Osteoblast (primary cell): ENCODE data around the gene RBM38. TPM values are rescaled to one million over a fixed set of nuclear protein-coding genes. Genes with fewer than 3 reads are reported as not detected.

Source experiments
- DNase-seq: peaks from one replicate; pipeline ENCODE4 v3.0.0; 2011; ENCODE audit warnings: low spot score, mixed read lengths; ENCODE audit not compliant: insufficient read length; ENCODE audit errors: missing footprints
- H2AFZ ChIP-seq: 2 replicates; pipeline ENCODE4 v1.6.0; 2011; ENCODE audit warnings: mild to moderate bottlenecking, low read length
- H3K27ac ChIP-seq: 2 replicates; pipeline ENCODE4 v1.5.1; 2011; ENCODE audit warnings: mild to moderate bottlenecking, low read depth, low read length, moderate library complexity
- H3K27me3 ChIP-seq: 2 replicates; pipeline ENCODE4 v1.6.0; 2012; ENCODE audit warnings: mild to moderate bottlenecking, control low read depth, inconsistent platforms, low read length, moderate library complexity; ENCODE audit not compliant: insufficient read depth
- H3K36me3 ChIP-seq: 2 replicates; pipeline ENCODE4 v1.5.1; 2011; ENCODE audit warnings: mild to moderate bottlenecking, low read length, control low read depth, moderate library complexity; ENCODE audit not compliant: insufficient read depth
- H3K4me1 ChIP-seq: 2 replicates; pipeline ENCODE4 v1.5.1; 2011; ENCODE audit warnings: mild to moderate bottlenecking, low read length, control low read depth, moderate library complexity; ENCODE audit not compliant: insufficient read depth
- H3K4me2 ChIP-seq: 2 replicates; pipeline ENCODE4 v1.6.0; 2011; ENCODE audit warnings: mild to moderate bottlenecking, low read length; ENCODE audit not compliant: insufficient read depth
- H3K4me3 ChIP-seq: fragments of 200-600 bp; sonication (generic); 3 replicates; pipeline ENCODE4 v1.5.1; 2012; ENCODE audit warnings: mild to moderate bottlenecking, low read length, inconsistent platforms; ENCODE audit not compliant: insufficient read depth
- H3K79me2 ChIP-seq: 2 replicates; pipeline ENCODE4 v1.6.0; 2012; ENCODE audit warnings: mild to moderate bottlenecking, low read length, control low read depth, inconsistent platforms; ENCODE audit not compliant: insufficient read depth
- H3K9me3 ChIP-seq: 2 replicates; pipeline ENCODE4 v1.5.1; 2011; ENCODE audit warnings: low read depth, low read length, control low read depth
- H4K20me1 ChIP-seq: 2 replicates; pipeline ENCODE4 v1.6.0; 2012; ENCODE audit warnings: mild to moderate bottlenecking, low read length, control low read depth; ENCODE audit not compliant: insufficient read depth
- total RNA-seq: library from RNA; depleted of rRNA; stranded (reverse); fragments of >200 nt; gene quantifications from 2 replicates; pipeline ENCODE4 v1.2.3, GENCODE V29; 2012
- TF ChIP-seq, protein P1 (sequence below): IDR thresholded peaks from 2 replicates; pipeline ENCODE4 v1.5.1; 2011; ENCODE audit warnings: mild to moderate bottlenecking, low read depth, low read length, moderate library complexity; ENCODE audit errors: extremely low read depth

Gene RBM38
- total RNA-seq, 1 donor = 2.9 TPM

DNA sequence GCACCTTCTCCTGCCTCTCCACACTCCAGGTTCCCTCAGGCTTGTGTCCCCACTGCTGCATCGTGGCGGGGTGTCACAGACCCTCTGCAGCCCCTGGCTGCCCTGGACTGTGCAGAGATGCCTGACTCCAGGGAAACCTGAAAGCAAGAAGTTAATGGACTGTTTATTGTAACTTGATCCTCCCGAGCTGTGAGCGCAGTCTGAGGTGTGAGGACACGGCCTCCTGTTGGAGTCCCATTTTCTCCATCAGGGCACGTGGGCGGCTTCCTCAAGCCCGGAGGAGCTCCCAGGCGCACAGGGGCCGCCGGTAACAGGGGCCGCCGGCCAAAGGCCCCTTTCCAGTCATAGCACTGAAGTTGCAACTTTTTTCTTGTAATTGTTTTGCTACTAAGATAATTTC lies 16.9 kb downstream of the RBM38 start:
- H3K27ac ChIP-seq = no peak overlapping the region
- H3K4me3 ChIP-seq = no peak overlapping the region
- no peaks in the 10 kb centered on the region for H3K36me3 ChIP-seq
- TF ChIP-seq, protein P1, sequence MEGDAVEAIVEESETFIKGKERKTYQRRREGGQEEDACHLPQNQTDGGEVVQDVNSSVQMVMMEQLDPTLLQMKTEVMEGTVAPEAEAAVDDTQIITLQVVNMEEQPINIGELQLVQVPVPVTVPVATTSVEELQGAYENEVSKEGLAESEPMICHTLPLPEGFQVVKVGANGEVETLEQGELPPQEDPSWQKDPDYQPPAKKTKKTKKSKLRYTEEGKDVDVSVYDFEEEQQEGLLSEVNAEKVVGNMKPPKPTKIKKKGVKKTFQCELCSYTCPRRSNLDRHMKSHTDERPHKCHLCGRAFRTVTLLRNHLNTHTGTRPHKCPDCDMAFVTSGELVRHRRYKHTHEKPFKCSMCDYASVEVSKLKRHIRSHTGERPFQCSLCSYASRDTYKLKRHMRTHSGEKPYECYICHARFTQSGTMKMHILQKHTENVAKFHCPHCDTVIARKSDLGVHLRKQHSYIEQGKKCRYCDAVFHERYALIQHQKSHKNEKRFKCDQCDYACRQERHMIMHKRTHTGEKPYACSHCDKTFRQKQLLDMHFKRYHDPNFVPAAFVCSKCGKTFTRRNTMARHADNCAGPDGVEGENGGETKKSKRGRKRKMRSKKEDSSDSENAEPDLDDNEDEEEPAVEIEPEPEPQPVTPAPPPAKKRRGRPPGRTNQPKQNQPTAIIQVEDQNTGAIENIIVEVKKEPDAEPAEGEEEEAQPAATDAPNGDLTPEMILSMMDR = no peak
- no peaks in the 10 kb centered on the region for H3K27me3 ChIP-seq
- no peaks in the 10 kb centered on the region for H3K9me3 ChIP-seq
- H4K20me1 ChIP-seq = no peaks in the 10 kb centered on the region
- no peak overlapping the region for H2AFZ ChIP-seq
- no peak for DNase-seq
- no peaks in the 10 kb centered on the region for H3K4me1 ChIP-seq
- H3K4me2 ChIP-seq = no peak overlapping the region
- no peaks in the 10 kb centered on the region for H3K79me2 ChIP-seq

DNA sequence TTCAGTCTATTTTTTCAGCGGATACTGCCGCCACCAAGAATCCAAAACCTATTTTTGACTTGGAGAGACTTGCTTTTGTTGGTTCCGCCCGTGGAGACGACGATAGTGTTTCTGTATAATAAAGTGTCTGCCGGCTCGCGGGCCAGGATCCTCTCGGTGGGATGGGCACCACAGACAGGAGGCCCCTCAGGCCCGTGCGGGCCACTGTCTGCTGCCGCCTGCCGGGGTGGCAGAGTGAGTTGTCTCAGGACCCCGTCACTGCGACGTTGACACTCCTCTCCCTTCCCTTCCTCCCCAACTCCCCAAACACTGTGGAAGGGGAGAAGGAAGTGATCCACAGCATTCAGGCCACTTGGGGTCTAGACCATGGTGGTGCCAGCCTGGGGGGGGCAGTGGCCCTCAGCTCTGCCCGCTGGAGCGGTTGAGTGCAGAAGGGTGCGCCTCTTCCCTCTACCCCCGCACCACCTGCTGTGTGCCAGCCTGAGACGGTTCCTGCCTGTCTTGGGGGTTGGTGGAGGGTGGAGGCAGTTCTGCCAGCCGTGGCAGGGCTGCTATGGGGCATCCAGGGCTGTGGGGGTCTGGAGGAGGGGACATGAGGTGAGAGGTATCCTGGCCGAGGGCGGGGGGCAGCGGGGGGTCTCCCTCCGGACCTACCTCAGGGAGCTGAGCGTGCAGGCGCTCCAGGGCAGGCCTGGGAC lies 17.5 kb downstream of the RBM38 start:
- no peak for DNase-seq
- no peak overlapping the region for H3K4me3 ChIP-seq
- TF ChIP-seq, protein P1 = no peak
- H3K36me3 ChIP-seq = no peaks in the 10 kb centered on the region
- H3K4me2 ChIP-seq = no peak overlapping the region
- H3K27ac ChIP-seq = no peak overlapping the region
- H3K27me3 ChIP-seq = no peaks in the 10 kb centered on the region
- no peaks in the 10 kb centered on the region for H3K79me2 ChIP-seq
- no peaks in the 10 kb centered on the region for H3K9me3 ChIP-seq
- no peak overlapping the region for H2AFZ ChIP-seq
- no peaks in the 10 kb centered on the region for H4K20me1 ChIP-seq
- no peaks in the 10 kb centered on the region for H3K4me1 ChIP-seq

DNA sequence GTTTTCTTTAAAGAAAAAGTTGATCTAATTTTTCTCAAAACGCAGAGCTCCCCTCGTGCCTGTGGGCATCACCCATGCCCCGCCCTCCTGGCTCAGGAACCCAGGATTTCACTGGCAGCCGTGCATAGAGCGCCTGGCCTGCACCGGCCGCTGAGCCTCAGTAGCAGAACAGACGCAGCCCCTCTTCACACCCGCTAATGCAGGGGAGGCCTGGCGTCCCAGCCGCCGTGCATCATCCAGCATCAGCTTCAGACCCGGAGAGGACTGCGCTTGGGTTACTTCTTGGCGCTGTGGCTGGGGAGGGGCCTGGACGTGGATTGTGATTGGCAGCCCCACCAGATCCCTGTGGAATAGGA lies 18.1 kb downstream of the RBM38 start:
- TF ChIP-seq, protein P1 = no peak
- no peak overlapping the region for H3K4me2 ChIP-seq
- H3K27ac ChIP-seq = no peak overlapping the region
- H3K36me3 ChIP-seq = no peaks in the 10 kb centered on the region
- no peaks in the 10 kb centered on the region for H3K9me3 ChIP-seq
- no peaks in the 10 kb centered on the region for H3K79me2 ChIP-seq
- H3K4me1 ChIP-seq = no peaks in the 10 kb centered on the region
- no peak for DNase-seq
- no peak overlapping the region for H2AFZ ChIP-seq
- no peaks in the 10 kb centered on the region for H4K20me1 ChIP-seq
- H3K27me3 ChIP-seq = no peaks in the 10 kb centered on the region
- no peak overlapping the region for H3K4me3 ChIP-seq

DNA sequence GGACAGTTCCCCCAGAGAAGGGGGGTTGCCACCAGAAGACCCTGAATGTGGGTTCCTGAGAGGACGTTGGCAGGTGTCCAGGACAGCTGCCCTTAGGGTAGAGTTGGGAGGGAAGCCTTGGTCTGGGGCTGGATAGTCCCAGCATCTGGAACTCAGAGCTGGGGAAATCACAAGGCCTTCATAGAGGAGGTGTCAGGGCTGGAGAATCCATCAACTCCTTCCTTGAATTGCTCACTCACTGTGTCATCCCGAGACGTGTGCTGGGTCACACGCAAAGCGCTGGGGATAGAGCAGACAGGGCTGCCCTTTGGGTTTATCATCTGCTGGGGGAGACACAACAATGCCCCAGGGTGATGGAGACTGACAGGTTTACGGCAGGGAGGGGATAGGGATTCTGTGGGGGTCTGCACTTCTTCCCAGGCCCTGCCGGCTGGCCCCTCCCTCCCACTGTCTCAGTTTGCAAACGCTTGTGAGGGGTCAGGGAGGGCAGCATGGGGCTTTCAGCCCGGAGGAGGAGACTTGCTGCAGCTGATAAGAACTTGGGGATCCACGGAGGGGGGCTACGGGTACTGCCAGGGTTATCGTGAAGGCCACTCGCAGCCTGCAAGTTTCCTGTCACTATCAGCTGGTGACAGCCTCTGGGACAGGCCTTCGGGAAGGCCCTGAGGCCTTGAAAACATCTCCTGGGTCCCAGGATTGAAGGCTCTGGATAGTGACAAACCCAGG lies 18.6 kb downstream of the RBM38 start:
- no peaks in the 10 kb centered on the region for H3K9me3 ChIP-seq
- DNase-seq = no peak

More for the DNA sequence above, 18.6 kb downstream of the RBM38 start:
- Histone ChIP-seq H3K4me1 (no peaks in the 10 kb centered on the region), H3K27me3 (no peaks in the 10 kb centered on the region), H3K4me2 (no peak overlapping the region), H4K20me1 (no peaks in the 10 kb centered on the region), H2AFZ (no peak overlapping the region), H3K4me3 (no peak overlapping the region), H3K79me2 (no peaks in the 10 kb centered on the region), H3K27ac (no peak overlapping the region), H3K36me3 (no peaks in the 10 kb centered on the region)
- TF ChIP-seq, protein P1 = no peak
